ENCODE measurements around the gene PCMTD2. TPM values are rescaled to one million over a fixed set of nuclear protein-coding genes. Genes with fewer than 3 reads are reported as not detected.

The PCMTD2 gene
- total and polyA plus RNA-seq, 10 of the 15 experiments (the other 5 are each of a cell fraction or from before 2014, with no cell fraction given): 6.8 to 36.8 (median 16.5) TPM

DNA sequence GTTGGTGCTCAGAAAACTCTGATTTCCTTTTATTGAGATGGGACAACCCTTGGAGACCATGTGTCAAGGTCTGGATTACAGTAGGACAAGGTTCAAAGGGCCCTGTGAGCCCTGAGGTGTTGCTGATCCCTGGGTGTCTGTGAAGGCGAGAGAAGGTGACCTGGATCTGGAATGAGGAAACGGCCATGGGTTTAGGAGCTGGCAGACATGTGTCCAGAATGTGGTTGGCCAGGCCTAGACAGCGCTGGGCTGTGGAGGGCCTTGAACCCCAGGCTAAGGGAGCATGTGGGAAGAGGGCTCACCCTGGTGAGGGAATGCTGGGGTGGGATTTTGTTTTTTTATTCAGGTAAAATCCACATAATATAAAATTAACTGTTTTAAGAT is 24.9 kb downstream of the PCMTD2 start:
- in situ Hi-C loops (cut with MboI) (no loop called here), intact Hi-C loops (cut with micrococcal nuclease; ENCODE audit: unreplicated experiment) (no loop called here)
- Histone ChIP-seq H4K20me1 (ENCODE audit: control insufficient read depth, insufficient read depth) (no peaks in the 10 kb centered on the region), H2AFZ (ENCODE audit: control insufficient read depth, low read depth, low read length) (no peak overlapping the region), H3K79me2 (ENCODE audit: control insufficient read depth, insufficient read depth, low read length) (no peaks in the 10 kb centered on the region), H3K4me3 (no peak overlapping the region), H3K27ac (ENCODE audit: control insufficient read depth, insufficient read depth) (no peak overlapping the region), H3K9ac (ENCODE audit: control insufficient read depth, insufficient read depth, low read length) (no peak overlapping the region), H3K4me1 (ENCODE audit: control insufficient read depth, insufficient read depth, low read length) (peaks cover 4% of the 10 kb centered on the region; the same call in 1 of the 2 replicates), H3K9me3 (replicated peaks; ENCODE audit: control insufficient read depth, insufficient read depth, low read length) (no peaks in the 10 kb centered on the region), H3K4me2 (ENCODE audit: control insufficient read depth, insufficient read depth) (no peak overlapping the region), H3K27me3 (replicated peaks in 1 of 2; ENCODE audit: control insufficient read depth in 2 of 2, insufficient read depth in 2 of 2, low read length in 1 of 2) (no peaks in the 10 kb centered on the region; a peak in 1 of 4 replicates), H3K36me3 (ENCODE audit: control insufficient read depth in 2 of 2, insufficient read depth in 2 of 2, low read length in 1 of 2) (no peaks in the 10 kb centered on the region)
- WGBS (ENCODE audit: insufficient coverage, insufficient replicate concordance, low lambda C conversion rate, missing lambda C conversion rate): 100% methylated on average over 3 of the region's 3 CpGs
- BruUV-seq (replicated peaks): no TSS peak
- CTCF ChIA-PET: interaction anchor here (1.8 kb wide), 1 partner anchor 56 kb away, joined by 3 read pairs; no protein-coding TSS in a partner anchor
- SMC1A ChIA-PET (ENCODE audit: uncharacterized antibody, unreplicated experiment): no interaction called here
- no peak for TF ChIP-seq BACH1 (IDR thresholded peaks at IDR 0.05; ENCODE audit: borderline replicate concordance)
- TF ChIP-seq, protein P1, sequence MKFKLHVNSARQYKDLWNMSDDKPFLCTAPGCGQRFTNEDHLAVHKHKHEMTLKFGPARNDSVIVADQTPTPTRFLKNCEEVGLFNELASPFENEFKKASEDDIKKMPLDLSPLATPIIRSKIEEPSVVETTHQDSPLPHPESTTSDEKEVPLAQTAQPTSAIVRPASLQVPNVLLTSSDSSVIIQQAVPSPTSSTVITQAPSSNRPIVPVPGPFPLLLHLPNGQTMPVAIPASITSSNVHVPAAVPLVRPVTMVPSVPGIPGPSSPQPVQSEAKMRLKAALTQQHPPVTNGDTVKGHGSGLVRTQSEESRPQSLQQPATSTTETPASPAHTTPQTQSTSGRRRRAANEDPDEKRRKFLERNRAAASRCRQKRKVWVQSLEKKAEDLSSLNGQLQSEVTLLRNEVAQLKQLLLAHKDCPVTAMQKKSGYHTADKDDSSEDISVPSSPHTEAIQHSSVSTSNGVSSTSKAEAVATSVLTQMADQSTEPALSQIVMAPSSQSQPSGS (IDR thresholded peaks at IDR 0.05; ENCODE audit: low read length): no peak
- no peak for TF ChIP-seq POU2F2 (IDR thresholded peaks at IDR 0.05; ENCODE audit: borderline replicate concordance, low read depth, low read length)
- TF ChIP-seq MEF2A (IDR thresholded peaks at IDR 0.05; ENCODE audit: insufficient read depth, low read depth, low read length): no peak
- no peak for TF ChIP-seq FOS (IDR thresholded peaks at IDR 0.05; ENCODE audit: borderline replicate concordance, extremely low read depth, insufficient read length)
- TF ChIP-seq, protein P2, sequence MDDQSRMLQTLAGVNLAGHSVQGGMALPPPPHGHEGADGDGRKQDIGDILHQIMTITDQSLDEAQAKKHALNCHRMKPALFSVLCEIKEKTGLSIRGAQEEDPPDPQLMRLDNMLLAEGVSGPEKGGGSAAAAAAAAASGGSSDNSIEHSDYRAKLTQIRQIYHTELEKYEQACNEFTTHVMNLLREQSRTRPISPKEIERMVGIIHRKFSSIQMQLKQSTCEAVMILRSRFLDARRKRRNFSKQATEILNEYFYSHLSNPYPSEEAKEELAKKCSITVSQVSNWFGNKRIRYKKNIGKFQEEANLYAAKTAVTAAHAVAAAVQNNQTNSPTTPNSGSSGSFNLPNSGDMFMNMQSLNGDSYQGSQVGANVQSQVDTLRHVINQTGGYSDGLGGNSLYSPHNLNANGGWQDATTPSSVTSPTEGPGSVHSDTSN (IDR thresholded peaks at IDR 0.05; ENCODE audit: insufficient replicate concordance, low read depth, low read length): no peak
- no peak for TF ChIP-seq PAX8 (IDR thresholded peaks at IDR 0.05)
- no peak for TF ChIP-seq TAF1 (IDR thresholded peaks at IDR 0.05; ENCODE audit: borderline replicate concordance, low read depth, low read length)
- TF ChIP-seq, protein P3, sequence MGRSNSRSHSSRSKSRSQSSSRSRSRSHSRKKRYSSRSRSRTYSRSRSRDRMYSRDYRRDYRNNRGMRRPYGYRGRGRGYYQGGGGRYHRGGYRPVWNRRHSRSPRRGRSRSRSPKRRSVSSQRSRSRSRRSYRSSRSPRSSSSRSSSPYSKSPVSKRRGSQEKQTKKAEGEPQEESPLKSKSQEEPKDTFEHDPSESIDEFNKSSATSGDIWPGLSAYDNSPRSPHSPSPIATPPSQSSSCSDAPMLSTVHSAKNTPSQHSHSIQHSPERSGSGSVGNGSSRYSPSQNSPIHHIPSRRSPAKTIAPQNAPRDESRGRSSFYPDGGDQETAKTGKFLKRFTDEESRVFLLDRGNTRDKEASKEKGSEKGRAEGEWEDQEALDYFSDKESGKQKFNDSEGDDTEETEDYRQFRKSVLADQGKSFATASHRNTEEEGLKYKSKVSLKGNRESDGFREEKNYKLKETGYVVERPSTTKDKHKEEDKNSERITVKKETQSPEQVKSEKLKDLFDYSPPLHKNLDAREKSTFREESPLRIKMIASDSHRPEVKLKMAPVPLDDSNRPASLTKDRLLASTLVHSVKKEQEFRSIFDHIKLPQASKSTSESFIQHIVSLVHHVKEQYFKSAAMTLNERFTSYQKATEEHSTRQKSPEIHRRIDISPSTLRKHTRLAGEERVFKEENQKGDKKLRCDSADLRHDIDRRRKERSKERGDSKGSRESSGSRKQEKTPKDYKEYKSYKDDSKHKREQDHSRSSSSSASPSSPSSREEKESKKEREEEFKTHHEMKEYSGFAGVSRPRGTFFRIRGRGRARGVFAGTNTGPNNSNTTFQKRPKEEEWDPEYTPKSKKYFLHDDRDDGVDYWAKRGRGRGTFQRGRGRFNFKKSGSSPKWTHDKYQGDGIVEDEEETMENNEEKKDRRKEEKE (IDR thresholded peaks at IDR 0.05): no peak
- TF ChIP-seq E2F8 (IDR thresholded peaks at IDR 0.05; ENCODE audit: low read depth, partially characterized antibody): no peak
- no peak for TF ChIP-seq MYB (IDR thresholded peaks at IDR 0.05; ENCODE audit: borderline replicate concordance, low read depth, low read length)
- TF ChIP-seq ASH2L (IDR thresholded peaks at IDR 0.05; ENCODE audit: borderline replicate concordance, low read depth): no peak
- no peak for TF ChIP-seq TCF7 (IDR thresholded peaks at IDR 0.05; ENCODE audit: borderline replicate concordance)
- TF ChIP-seq POLR2AphosphoS5 (IDR thresholded peaks at IDR 0.05; ENCODE audit: low read length): no peak
- no peak for DNase-seq (ENCODE audit: low read depth, low spot score)
- RAD21 ChIA-PET (ENCODE audit: unreplicated experiment): no interaction called here
- FAIRE-seq: no peak
- POLR2A ChIA-PET: no interaction called here
- ATAC-seq: no peak

All from GM12878 (cell line).